ENCODE results near the gene MEIOB. TPM values are rescaled to one million over a fixed set of nuclear protein-coding genes. Genes with fewer than 3 reads are reported as not detected.

MEIOB gene
- total RNA-seq, 1 experiment from 2014 or later, result not detected

GRCh38 chr16:1919327-1919998 is 47.5 kb upstream of the MEIOB start:
- Histone ChIP-seq H3K9me2 (ENCODE audit: insufficient read depth) (no peaks in the 10 kb centered on the region), H3K27me3 (ENCODE audit: insufficient read depth, low read depth) (peaks cover 35% of the 10 kb centered on the region; the same call in 1 of the 2 replicates), H3K4me3 (no peak overlapping the region), H3F3A (ENCODE audit: insufficient read depth, low read depth) (peaks cover 20% of the 10 kb centered on the region; the same call in 1 of the 2 replicates), H3K27ac (no peak overlapping the region), H3K4me1 (replicated peaks; ENCODE audit: insufficient read depth) (peaks cover 16% of the 10 kb centered on the region), H3K9me3 (ENCODE audit: insufficient read depth, low read depth) (no peaks in the 10 kb centered on the region), H4K20me1 (ENCODE audit: insufficient read depth) (no peaks in the 10 kb centered on the region), H3K36me3 (ENCODE audit: low read depth) (no peaks in the 10 kb centered on the region), H3K4me2 (no peak overlapping the region), H3K79me2 (ENCODE audit: low read depth) (no peaks in the 10 kb centered on the region), H2AFZ (no peak overlapping the region)
- ChIA-PET CTCF (no interaction called here), POLR2A (ENCODE audit: unreplicated experiment) (no interaction called here)
- DNase-seq, result no peak
- TF ChIP-seq EZH2 (IDR thresholded peaks at IDR 0.05; ENCODE audit: low read depth), result no peak
- no peak for TF ChIP-seq CTCF (conservative IDR thresholded peaks at IDR 0.05)
- no TSS peak for BruUV-seq (replicated peaks)
- intact Hi-C loops (cut with micrococcal nuclease; ENCODE audit: unreplicated experiment), result no loop called here

DNA sequence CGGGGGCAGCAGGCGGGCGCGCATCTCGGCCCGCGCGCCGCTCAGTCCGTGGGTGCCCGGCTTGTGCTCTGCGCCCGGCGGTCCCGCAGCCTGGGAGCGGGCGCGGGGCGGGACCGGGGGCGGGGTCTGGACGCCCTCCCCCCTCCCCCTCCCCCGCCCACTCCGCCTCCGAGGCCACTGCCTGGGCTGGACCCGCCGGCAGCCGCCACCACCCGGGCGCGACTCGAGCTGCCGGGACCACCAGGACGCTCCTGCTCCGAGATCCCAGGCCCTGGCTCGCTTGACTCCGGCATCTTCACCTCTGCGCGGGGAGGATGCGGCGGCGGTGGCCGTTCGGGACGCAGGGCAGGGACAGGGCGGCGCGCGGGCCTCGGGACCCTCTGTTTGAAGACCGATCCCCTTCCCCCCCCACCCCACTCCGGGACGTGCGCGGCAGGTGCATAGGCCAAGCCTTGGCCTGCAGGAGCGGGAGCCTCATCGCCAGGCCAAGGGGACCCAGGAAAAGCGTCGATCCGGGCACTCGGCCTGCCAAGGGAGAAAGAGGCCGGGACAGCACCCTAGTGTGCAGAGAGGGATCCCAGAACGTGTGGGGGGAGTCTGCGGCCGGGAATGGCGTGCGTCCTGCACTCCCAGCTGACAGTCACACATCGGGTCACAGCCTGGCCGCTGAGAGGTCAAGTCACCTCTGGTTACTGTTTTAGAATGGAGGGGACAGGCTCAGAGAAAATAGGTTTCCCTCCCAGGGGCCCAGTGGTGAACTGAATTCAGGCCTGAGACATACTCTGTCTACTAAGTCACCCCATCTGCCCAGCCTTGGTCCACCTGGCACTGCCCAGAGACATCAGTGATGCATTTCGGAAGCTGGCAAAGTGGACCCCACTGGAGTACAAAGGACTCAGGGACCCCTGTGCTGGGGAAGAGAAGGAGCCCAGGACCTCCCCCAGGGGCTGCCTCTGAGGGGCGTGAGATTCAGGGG is 46.7 kb upstream of the MEIOB start, which contains the start of gene HS3ST6:
TSS of gene HS3ST6 (minus strand) at position 65 of the 976 bp plus-strand sequence. CDS start 92 bp downstream, outside the sequence.
- H3K4me2 ChIP-seq, result no peak within 1 kb of the TSS
- intact Hi-C loops (cut with micrococcal nuclease; ENCODE audit: unreplicated experiment), result no loop called here
- H2AFZ ChIP-seq, result no peak within 1 kb of the TSS
- no peaks in the 10 kb centered on the region for H4K20me1 ChIP-seq (ENCODE audit: insufficient read depth)
- H3K27ac ChIP-seq, result no peak within 1 kb of the TSS
- peaks cover 12% of the 10 kb centered on the region; the same call in 1 of the 2 replicates for H3F3A ChIP-seq (ENCODE audit: insufficient read depth, low read depth)
- POLR2A ChIA-PET (ENCODE audit: unreplicated experiment), result no interaction called here
- peaks cover 16% of the 10 kb centered on the region for H3K4me1 ChIP-seq (replicated peaks; ENCODE audit: insufficient read depth)
- H3K9me2 ChIP-seq (ENCODE audit: insufficient read depth), result no peaks in the 10 kb centered on the region
- BruUV-seq (replicated peaks), result no TSS peak
- CTCF ChIA-PET, result no interaction called here
- no peaks in the 10 kb centered on the region for H3K79me2 ChIP-seq (ENCODE audit: low read depth)
- H3K9me3 ChIP-seq (ENCODE audit: insufficient read depth, low read depth), result no peaks in the 10 kb centered on the region
- no peaks in the 10 kb centered on the region for H3K36me3 ChIP-seq (ENCODE audit: low read depth)
- DNase-seq, result no peak
- peaks cover 35% of the 10 kb centered on the region; the same call in 1 of the 2 replicates for H3K27me3 ChIP-seq (ENCODE audit: insufficient read depth, low read depth)
- TF ChIP-seq EZH2 (IDR thresholded peaks at IDR 0.05; ENCODE audit: low read depth), result no peak
- no peak for TF ChIP-seq CTCF (conservative IDR thresholded peaks at IDR 0.05)
- H3K4me3 ChIP-seq, result no peak within 1 kb of the TSS

- CTCF ChIA-PET, result no interaction called here
- no peak overlapping the region for H3K27ac ChIP-seq
Measured at GRCh38 chr16:1917665-1918350, 45.8 kb upstream of the MEIOB start.

More at GRCh38 chr16:1917665-1918350, 45.8 kb upstream of the MEIOB start:
- TF ChIP-seq EZH2 (IDR thresholded peaks at IDR 0.05; ENCODE audit: low read depth), result no peak
- no peak for TF ChIP-seq CTCF (conservative IDR thresholded peaks at IDR 0.05)
- H3K4me2 ChIP-seq, result no peak overlapping the region
- no peak for DNase-seq
- intact Hi-C loops (cut with micrococcal nuclease; ENCODE audit: unreplicated experiment), result no loop called here
- no peaks in the 10 kb centered on the region for H4K20me1 ChIP-seq (ENCODE audit: insufficient read depth)
- H3K9me2 ChIP-seq (ENCODE audit: insufficient read depth), result no peaks in the 10 kb centered on the region
- peaks cover 35% of the 10 kb centered on the region; the same call in 1 of the 2 replicates for H3K27me3 ChIP-seq (ENCODE audit: insufficient read depth, low read depth)
- BruUV-seq (replicated peaks), result no TSS peak
- peaks cover 9% of the 10 kb centered on the region; the same call in 1 of the 2 replicates for H3F3A ChIP-seq (ENCODE audit: insufficient read depth, low read depth)
- H3K4me1 ChIP-seq (replicated peaks; ENCODE audit: insufficient read depth), result peaks cover 16% of the 10 kb centered on the region
- H3K79me2 ChIP-seq (ENCODE audit: low read depth), result no peaks in the 10 kb centered on the region
- H2AFZ ChIP-seq, result no peak overlapping the region
- no peak overlapping the region for H3K4me3 ChIP-seq
- no peaks in the 10 kb centered on the region for H3K36me3 ChIP-seq (ENCODE audit: low read depth)
- POLR2A ChIA-PET (ENCODE audit: unreplicated experiment), result no interaction called here
- no peaks in the 10 kb centered on the region for H3K9me3 ChIP-seq (ENCODE audit: insufficient read depth, low read depth)
